Measurements from ENCODE around the gene HCRTR2.

DNA sequence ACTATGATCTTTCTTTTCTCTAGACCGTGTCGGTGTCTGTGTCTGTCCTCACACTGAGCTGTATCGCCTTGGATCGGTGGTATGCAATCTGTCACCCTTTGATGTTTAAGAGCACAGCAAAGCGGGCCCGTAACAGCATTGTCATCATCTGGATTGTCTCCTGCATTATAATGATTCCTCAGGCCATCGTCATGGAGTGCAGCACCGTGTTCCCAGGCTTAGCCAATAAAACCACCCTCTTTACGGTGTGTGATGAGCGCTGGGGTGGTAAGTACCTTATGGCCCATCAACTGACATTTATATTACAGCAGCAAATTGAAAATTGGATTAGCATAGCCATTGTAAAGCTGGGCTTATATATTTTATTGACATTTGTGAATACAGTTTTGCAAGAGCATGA lies 80.8 kb downstream of the HCRTR2 start:
- no peak for TF ChIP-seq GATA2 (IDR thresholded peaks at IDR 0.05; ENCODE audit: low read depth, low read length)
- no peak for TF ChIP-seq GATA3 (IDR thresholded peaks at IDR 0.05; ENCODE audit: low read depth, low read length)

Data from SH-SY5Y (cell line).